HG02588 (cell line): ENCODE results near the gene HPCAL4.

Experiments used
- ATAC-seq: cut with Tn5 transposase; IDR thresholded peaks from one replicate; pipeline ENCODE4 v1.9.1; 2021; ENCODE audit warnings: mild to moderate bottlenecking, moderate library complexity; ENCODE audit not compliant: unreplicated experiment

Gene HPCAL4

DNA sequence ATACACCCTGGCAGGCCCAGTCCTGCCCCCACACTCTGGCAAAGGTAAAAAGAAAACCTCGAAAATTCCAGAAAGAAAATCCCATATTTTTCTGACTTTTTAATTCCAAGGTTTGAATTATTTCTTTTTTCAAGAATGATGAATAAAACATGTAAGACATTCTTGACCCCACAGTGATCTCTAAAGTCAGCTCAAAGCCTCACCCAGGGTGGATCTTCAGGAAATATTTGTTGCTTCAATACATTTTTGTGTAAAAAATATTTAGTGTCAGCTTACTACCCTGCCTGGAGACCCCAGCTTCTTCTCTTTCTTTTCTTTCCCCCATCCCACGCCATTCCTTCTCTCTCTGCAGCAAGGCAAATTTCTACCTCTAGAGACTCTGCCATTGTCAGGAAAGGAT is 12.3 kb downstream of the HPCAL4 start:
- no peak for ATAC-seq

- ATAC-seq, result no peak
These were observed 13.6 kb downstream of the HPCAL4 start for GRCh38 chr1:39677645-39678044.

- no peak for ATAC-seq
These were observed 14.2 kb downstream of the HPCAL4 start for GRCh38 chr1:39676948-39677548.

DNA sequence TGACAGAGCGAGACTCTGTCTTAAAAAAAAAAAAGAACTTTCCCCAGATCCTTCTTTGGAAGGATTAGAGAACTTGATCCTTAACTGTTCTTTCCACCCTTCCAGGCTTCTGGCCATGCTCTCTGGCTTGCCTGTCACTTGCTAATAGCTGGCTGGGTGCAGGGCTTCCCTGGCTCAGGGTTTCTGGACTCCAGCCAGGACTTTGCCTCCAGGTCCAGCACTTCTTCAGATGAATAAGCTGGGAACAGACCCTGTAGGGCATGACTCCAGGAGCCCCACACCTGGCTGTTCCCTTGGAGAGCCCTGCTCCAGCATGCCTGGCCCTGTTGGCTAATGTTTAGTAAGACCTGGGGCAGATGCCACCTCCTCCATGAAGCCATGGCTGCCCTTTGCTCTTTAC is 16.0 kb downstream of the HPCAL4 start:
- ATAC-seq, result no peak

DNA sequence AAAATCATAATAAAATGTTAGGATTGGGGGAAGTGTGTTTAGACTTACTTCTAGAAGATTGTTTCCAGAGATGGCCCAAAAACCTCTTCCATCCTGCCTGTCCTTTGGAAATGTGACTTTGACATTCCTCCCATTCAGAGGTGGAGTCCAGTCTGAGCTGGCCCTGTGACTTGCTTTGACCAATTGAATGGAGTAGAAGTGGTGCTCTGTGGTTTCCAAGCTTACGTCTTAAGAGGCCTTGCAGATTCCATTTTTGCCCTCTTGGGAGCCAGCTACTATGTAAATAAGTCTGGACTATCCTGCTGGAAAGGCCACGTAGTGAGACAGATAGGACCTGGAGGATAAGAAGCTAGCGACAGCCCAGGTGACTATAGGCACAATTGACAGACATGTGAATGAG is 18.0 kb downstream of the HPCAL4 start:
- ATAC-seq, result no peak

DNA sequence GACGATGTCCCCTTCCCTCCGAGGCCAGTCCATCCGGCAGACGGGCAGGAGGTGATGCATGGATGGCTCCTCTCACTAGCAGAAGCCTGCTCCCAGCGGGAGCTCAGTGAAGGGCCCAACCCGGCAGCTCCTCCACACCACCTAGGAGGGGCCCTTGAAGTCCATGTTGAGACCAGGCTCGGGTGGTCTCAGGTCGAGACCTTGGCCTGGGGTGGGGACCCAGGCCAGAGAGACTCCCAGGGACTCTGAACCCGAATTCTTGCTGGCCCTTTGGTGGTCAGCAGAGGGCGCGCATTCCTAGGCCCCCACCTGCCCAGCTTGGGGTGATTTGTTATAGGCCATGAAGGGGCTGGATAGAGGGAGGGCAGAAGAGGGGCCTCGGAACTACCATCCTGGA is 18.7 kb downstream of the HPCAL4 start:
- ATAC-seq, result no peak

GRCh38 chr1:39671793-39672550 is 19.3 kb downstream of the HPCAL4 start, which contains the start of gene NT5C1A:
NT5C1A (minus strand) TSS chr1:39672107; CDS start chr1:39672038, 69 bp downstream.
- no peak for ATAC-seq

- ATAC-seq, result no peak
These were observed 19.8 kb downstream of the HPCAL4 start for GRCh38 chr1:39671433-39671792.

- ATAC-seq, result no peak
These were observed 20.5 kb downstream of the HPCAL4 start for GRCh38 chr1:39670689-39671088.

DNA sequence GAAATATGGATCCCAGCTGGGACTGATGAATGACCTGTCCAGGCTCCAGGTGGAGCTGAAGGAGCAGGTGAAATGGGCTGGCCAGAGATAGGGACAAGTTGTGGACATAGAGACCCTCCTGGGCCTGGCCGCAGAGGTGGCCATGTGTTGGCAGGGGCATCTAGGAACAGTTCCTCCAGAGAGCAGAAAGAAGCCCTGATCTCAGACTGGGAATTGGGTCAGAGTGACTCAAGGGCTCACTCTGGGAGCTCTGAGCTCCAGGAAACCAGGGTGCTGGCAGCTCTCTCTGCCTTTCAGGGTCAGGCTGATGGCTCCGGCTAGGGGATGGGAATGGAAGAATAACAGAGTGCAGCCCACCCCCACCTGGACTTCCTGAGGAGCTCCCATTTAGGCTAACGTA is 22.3 kb downstream of the HPCAL4 start:
- no peak for ATAC-seq

- ATAC-seq, result no peak
These were observed 23.1 kb downstream of the HPCAL4 start for GRCh38 chr1:39668111-39668510.

GRCh38 chr1:39666772-39667171 is 24.5 kb downstream of the HPCAL4 start:
- ATAC-seq, result peak; percentile 79

GRCh38 chr1:39663559-39663958 is 27.7 kb downstream of the HPCAL4 start:
- no peak for ATAC-seq

- no peak for ATAC-seq
These were observed 28.4 kb downstream of the HPCAL4 start for GRCh38 chr1:39662861-39663260.

DNA sequence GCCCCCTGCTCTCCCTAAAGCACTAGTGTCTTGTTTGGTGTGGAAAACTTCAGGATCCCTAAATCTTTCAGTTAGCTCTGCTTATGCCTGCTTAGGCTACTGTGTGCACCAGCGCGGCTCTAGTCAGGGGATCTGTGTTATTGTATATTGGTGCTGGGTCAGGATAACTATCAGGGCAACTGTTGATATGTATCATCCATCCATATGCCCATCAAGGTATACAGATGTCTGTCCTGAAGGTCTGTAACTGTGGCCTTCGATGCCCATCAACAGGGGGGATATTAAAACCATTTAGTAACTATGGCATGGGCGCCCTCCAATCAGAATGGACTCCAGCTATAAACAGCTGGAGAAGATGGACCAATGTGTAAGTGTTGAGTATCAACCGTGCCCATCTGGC is 31.7 kb downstream of the HPCAL4 start:
- ATAC-seq, result no peak

- no peak for ATAC-seq
These were observed 32.1 kb downstream of the HPCAL4 start for GRCh38 chr1:39659110-39659509.

DNA sequence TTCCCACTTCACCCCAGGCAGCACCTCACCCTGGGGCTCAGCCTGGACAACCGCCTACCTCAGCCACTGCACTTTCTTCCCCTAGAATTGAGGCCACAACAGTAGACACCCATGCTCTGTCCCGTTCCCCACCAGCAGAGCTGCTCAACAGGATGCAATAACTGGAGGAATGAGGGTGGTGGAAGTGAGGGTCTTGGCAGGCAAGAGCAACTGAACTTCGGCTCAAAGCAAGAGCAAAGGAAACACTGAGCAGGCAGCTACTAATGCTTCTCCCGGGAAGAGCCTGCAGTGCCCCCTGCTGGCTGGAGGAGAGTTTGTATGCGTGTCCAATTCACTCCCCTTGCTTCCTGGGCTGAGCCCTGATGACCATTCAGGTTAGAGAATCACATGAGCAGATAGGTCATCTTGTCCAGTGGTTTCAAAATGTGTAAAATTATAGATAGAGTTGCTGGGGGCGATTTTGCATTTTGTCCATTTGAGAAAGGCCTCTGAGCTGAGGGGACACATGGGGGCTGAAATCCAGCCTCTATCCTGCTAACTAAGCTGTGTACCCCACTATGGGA is 33.2 kb downstream of the HPCAL4 start:
- ATAC-seq, result no peak

DNA sequence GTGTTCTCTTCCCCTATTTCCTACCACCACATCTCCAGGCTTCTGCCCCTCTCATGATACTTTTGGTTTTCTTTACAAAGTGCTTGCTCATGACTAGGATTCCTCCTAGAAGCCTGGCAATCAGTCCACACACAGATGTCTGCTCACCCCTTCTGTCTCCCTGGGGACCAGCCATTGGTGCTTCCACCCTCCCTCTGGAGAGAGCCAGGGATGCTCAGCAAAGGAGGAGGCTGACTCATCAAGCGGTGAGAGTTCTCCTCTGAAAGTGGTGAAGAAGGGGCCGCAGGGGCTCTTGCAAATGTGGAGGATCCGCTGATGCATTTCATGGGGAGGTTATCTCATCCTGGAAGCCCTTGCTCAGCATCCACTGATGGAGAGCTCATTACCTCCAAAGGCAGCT is 33.8 kb downstream of the HPCAL4 start:
- ATAC-seq, result no peak

GRCh38 chr1:39656391-39656790 is 34.8 kb downstream of the HPCAL4 start:
- ATAC-seq, result no peak

GRCh38 chr1:39655578-39656268 is 35.5 kb downstream of the HPCAL4 start:
- ATAC-seq, result no peak

DNA sequence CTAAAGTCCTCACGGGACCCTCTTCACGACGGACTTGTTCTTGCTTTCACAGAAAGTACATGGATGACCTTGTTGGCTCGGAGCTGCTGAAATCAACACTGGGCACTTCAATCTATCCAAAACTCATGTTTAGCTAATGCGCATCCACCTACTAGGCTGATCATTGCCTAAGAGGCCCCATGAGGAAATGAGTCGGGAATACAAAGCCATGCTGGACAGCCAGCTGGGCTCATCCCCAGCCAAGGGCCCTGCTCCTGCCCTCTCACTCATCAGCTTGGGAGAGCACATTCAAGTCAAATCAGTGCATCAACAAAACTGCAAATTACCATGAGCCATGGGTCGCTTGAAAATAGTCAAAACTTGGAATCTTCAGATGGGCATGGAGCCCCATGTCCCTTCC is 36.9 kb downstream of the HPCAL4 start:
- ATAC-seq, result no peak

DNA sequence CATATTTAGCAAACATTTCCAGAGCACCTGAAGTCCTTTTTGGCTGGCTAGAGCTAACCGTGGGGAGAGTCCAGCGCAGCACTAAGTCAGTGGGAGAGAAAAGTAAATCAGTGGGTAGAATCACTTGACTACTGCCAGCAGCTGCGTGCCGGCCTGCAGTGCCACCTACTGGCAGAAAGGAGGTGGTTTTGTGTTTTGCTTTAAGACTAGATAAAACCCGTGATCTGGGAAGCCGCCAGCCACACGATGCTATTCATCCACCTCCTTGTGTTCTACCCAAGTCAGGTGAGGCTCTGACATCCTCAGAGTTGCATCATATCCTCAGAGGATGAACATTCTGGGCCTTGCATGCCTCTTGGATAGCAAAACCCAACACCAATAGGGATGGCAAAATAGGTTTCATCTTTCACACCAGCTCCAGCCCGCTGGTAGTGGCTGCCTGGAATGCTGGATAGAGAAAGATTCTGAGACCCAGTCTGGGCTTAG is 37.6 kb downstream of the HPCAL4 start:
- no peak for ATAC-seq
